HG03565 (cell line): ENCODE results near the gene CAAP1.
"Not testable (repeated sequence)": the region's sequence is repeated elsewhere in the genome, so short reads cannot be mapped to it uniquely, and the experiment has no call there.

ENCODE experiments used
- ATAC-seq: cut with Tn5 transposase; IDR thresholded peaks from one replicate; pipeline ENCODE4 v1.9.1; 2021; ENCODE audit warnings: mild to moderate bottlenecking, moderate library complexity; ENCODE audit not compliant: unreplicated experiment

The CAAP1 gene, protein sequence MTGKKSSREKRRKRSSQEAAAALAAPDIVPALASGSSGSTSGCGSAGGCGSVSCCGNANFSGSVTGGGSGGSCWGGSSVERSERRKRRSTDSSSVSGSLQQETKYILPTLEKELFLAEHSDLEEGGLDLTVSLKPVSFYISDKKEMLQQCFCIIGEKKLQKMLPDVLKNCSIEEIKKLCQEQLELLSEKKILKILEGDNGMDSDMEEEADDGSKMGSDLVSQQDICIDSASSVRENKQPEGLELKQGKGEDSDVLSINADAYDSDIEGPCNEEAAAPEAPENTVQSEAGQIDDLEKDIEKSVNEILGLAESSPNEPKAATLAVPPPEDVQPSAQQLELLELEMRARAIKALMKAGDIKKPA

DNA sequence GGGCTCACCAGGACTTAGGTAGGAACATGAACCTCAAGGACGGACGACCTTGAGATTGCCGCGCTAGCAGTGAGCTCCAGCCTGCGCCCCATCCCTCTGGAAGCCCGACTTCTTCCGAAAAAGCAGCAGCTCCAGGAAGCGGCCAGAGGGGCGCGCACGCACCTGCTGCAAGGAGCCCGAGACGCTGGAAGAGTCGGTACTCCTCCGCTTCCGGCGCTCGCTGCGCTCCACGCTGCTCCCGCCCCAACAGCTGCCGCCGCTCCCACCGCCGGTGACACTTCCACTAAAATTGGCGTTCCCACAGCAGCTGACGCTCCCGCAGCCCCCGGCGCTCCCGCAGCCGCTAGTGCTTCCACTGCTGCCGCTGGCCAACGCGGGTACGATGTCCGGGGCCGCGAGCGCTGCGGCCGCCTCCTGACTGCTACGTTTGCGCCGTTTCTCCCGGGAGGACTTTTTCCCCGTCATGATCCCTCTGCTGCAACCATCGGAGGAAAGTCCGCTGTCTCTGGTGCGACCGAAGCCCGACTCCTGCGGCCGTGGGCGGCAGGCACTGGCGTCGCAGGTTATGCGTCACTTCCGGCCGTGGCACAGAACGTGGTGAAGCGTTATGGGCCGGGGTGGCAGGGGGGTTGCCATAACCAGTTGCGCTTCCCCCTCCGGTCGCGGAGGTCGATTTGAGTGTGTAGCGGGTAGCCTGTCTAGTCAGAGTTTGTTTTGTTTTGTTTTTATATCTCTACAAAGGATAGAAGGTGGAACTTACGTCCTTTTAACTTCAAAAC, at the start of gene CAAP1:
Gene CAAP1, minus strand, starts transcription at position 552 of the 779 bp plus-strand sequence. Its CDS starts 87 bp downstream, at position 465.
- ATAC-seq = peak; percentile 85

DNA sequence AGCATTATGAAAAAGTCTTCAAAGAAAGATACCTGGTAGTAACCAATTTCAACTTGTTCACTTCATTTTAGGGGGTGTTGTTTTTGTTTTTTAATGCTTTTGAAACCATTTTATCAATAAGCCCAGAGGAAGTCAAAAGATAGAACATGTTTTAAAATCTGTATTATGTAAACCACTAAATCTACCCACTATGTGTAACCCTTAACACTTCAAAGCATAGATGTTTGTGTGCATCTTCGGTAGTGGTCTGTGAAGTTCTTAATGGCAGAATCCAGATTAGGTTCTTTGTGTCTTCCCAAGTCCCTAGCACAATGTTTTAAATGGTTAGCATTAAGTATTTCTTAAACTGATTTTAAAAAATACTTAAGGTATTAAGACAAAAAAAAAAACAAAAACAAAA, 48.2 kb upstream of the CAAP1 start:
- no peak for ATAC-seq

DNA sequence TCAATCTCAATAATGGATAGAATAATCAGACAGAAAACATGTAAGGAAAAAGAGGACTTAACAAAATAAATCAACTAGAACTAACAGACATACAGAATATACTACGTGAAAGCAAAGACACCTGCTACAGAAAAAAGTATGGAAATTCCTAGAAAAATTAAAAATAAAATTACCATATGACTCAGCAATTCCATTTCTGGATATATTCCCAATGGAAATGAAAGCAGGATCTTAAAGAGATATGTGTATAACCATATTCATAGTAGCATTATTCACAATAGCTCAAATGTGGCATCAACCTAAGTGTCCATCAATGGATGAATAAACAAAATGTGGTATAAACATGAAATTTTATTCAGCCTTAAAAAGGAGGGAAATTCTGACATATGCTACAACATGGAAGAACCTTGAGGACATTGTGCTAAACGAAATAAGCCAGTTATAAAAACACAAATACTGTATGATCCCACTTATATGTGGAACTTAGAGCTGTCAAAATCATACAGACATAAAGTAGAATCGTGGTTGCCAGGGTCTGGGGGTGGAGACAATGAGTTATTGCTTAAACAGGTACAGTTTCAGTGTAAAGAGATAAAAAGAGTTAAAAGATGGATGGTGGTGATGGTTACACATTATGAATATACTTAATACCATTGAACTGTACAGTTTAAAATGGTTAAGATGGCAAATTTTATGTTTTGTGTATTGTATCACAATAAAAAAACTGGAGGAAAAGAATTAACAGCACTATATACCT, 47.5 kb upstream of the CAAP1 start:
- no peak for ATAC-seq

DNA sequence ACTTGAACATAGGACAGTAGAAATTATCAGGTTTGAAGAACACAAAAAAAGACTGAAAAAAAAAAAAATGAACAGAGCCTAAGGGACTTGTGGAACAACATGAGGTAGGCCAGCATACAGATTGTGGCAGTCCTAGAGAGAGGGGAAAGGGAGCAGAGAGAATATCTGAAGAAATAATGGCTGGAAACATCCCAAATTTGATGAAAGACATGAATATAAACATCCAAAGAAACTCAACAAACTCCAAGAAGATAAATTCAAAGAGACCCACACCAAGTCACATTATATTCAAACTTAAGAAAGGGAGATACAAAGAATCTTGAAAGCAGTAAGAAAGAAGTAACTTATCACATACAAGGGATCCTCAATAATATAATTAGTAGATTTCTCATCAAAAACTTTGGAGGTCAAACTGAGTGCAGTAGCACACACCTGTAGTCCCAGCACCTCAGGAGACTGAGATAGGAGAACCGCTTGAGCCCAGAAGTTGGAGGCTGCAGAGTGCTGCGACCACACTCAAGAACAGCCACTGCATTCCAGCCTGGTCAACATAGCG, 45.3 kb upstream of the CAAP1 start:
- no peak for ATAC-seq

DNA sequence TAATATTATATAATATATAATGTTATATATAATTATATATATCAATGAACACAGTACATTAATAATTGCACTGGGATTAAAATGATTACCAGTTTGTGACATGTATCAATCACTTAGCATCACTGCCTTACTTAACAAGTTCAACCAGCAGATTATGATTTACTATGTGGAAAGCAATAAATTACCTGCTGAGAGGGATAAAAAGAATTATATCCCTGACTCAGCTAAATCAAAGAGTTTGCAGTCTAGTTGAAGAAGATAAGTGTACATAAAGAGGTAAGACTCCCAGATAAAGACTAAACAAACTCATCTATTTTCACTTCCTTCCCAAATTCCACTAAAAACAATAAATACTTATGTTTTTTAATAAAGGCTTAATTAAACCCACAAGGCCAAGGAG, 43.2 kb upstream of the CAAP1 start:
- ATAC-seq = no peak

DNA sequence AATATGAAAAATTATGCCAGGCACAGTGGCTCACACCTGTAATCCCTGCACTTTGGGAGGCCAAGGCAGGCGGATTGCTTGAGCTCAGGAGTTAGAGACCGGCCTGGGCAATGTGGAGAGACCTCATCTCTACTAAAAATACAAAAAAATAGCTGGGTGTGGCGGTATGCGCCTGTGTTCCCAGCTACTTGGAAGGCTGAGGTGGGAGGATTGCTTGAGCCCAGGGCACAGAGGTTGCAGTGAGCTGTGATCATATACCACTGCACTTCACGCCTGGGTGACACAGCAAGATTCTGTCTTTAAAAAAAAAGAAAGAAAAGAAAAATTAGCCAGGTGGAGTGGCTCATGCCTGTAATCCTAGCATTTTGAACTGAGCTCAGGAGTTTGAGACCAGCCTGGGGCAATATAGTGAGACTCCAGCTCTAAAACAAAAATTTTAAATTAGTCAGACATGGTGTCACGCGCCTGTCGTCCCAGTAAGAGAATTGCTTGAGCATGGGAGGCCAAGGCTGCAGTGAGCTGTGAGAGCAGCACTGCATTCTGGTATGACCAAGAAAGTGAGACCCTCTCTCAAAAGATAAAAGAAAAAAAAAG, 36.4 kb upstream of the CAAP1 start:
- ATAC-seq = no peak

DNA sequence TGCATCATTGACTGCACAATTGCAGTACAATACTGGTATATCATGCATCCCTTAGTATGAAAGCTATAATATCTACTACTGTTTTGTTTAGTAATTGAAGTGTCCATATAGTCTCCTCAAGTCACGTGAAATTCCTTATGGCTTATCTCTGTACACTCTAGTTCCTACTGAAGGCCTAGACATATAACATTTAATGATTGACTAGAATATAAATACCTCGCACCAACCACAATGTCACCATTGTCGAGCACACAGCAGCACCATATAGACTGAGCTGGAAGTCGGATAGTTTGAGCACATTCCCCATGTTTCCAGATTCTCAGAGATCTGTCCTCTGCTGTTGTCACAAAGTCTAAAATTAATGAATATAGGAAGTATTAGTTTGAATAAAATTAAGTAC, 33.0 kb upstream of the CAAP1 start:
- no peak for ATAC-seq

DNA sequence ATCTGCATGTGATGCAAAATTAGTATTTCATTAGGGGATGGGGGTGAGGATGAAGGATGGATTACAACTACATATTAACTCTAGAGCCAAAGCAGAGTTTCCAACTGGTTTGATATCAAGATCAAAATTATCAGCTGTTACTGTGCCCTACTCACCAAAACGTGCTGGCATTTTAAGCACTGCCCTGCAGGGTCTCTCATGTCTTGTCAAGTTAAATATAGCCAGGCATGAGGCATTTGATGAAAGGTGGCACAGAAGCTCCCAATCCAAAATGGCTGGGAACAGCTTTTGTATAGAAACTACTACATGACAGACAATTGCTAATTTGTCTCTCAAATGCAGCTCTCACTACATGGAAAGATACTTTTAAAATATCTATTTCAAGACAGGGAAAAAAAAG, 27.1 kb upstream of the CAAP1 start:
- ATAC-seq = no peak

DNA sequence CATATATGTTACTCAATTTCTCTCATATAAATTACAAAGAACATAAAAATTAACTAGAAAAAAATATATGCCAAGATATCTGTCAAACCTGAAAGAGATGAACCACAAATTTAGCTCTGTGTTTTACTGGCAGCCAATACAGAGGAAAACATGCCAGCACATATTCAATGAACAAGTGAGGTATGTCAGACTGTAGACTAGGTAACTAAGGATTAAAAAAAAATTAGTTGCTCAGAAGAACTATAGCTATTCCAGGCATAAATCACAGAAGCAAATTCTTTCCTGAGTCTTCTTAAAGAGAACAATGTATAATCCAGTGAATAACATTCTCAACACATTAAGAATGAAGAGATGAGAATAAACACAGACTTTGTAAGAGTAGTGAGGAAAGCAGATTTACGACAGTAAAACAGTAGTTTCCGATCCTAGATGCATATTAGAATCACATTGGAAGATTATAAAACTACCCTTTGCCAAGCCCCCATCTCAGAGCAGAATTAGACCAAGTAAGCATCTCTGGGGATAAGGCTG, 20.6 kb upstream of the CAAP1 start:
- ATAC-seq = no peak

DNA sequence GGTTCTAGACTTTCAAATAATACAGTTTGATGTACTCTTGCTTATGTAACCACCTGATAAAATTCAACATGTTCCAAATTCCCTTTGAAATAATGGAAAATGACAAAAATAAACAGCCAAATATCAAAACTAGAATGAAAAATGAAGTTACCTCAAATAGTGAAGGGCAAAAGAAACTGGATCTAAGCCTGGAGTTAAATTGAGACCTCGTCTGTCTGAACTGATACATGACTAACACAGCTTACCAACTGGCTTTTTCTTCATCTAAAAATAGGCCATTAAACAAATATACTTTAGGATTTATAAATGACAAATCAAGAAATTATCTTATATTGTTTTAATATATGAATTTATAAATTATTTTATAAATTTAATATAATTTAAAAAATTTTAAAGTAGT, 12.1 kb upstream of the CAAP1 start:
- ATAC-seq = no peak

DNA sequence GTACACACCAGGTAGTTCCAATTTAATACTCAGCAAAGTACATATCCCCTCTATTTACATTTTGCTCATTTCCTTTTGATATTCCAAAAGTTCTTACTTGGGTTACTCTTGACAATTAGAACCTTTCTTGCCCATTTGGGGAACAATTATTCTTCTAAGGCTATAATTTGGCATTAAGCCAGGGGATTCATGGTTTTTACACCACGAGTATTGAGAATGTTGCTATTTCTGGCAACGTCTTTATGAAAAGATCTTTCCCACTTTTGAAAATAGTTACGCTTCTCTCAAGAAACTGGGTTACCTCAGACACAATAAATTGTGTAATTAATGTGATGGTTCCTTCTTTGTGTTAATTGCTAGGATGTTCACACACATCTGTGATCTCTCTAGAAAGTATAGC, 11.5 kb upstream of the CAAP1 start:
- ATAC-seq = no peak

DNA sequence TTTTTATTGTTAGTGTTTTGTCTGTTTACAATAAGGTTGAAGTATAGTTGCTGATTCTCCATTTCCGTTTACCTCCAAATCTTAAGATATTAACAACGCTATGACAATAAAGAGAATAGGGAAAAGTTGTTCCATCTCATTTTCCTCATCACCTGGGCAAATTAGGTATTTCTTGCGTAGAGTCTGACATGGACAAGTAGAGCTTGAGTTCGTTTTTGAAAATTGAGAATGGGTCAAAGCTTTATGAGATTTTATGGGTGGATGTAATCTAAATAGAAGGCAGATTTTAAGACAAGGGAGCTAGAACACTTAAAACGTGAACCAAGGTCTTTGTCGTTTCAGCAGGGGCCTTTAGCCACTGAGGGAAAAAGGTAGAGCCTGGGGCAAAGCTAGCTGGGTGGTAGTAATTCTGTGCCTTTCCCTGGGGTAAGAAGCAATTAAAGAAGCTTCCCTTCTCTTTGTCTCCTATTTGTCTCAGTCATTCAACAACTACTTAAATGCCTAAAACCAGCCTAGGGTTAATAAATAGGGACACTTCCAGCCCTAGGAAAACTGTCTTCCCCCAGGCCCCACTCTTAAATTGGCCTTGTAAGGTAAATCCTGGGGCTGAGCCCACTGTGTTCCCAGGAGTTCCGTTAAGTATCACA, 551 bp upstream of the CAAP1 start:
- ATAC-seq = no peak

DNA sequence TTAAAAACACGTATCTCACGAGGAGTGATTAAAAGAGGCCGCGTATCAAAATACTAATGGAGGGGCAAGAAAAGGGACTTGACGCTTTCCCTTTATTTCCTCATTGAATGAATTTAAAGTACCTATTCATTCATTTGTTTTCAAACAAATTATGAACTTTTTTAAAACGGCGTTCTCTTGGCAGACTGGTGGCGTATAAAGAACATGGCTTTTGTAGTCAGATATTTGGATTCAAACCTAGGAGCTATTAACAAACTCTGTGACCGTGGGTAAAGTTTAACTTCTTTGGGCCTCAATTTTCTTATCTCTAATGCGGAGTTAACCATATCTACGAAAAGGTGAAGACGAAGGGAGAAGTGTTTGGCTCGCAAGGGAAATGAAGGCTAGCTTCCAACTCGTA, 876 bp downstream of the CAAP1 start:
- ATAC-seq = no peak

DNA sequence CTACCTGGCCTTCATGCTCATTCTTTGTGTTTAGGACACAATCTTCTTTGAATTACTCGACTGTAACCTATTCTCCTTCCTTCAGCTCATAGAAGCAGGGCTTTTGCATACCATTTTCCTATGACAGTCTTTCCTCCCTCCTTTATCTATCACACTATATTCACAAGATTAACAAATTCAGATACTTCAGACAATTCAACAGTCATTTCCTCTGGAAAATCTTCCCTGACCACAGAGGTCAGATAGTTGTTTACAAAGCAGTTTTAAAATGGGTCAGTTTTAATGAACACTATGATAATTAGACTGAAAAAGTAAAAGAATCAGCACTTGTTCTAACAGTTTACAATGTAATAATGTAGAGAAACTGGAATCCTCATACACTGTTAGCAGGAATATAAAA, 4.3 kb downstream of the CAAP1 start:
- no peak for ATAC-seq

DNA sequence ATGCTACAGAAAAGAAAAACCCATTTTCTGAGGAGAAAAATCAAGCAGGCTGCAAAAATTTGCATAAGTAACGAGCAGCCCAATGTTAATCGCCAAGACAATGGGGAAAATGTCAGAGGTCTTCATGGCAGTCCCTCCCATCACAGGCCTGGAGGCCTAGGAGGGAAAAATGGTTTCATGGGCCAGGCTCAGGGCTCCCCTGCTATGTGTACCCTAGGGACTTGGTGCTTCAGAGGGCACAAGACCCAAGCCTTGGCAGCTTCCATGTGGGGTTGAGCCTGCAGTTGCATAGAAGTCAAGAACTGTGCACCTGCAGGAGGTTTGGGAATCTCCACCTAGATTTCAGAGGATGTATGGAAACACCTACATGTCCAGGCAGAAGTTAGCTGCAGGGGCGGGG, 10.4 kb downstream of the CAAP1 start:
- no peak for ATAC-seq

DNA sequence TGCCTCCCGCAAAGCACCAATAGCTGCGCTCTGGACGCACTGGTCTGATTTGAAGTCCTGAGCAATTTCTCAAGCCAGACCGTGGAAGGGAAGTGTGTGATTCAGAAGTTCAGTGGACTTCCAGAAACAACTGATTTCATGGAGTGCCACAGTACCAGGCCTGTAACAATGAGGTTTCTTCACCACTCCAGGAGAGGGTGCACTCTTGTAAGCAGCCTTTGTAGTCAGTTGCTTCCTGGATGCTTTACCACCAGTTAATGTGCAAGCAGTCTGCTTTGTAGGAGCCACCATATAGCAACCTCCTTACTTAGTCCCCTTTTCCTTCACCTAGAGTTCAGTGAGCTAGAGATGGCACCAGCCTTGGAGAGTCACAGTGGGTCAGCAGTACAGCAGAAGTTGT, 12.3 kb downstream of the CAAP1 start:
- no peak for ATAC-seq

DNA sequence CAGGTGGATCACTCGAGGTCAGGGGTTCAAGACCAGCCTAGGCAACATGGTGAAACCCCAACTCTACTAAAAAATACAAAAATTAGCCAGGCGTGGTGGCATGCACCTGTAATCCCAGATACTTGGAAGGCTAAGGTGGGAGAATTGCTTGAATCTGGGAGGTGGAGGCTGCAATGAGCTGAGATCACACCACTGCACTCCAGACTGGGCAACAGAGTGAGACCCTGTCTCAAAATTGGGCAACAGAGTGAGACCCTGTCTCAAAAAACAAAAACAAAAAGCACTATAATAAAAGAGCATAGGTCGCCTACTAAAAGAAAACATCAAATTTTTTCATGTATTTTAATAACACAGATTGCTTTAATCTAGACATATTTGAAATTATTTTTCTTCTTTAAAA, 17.4 kb downstream of the CAAP1 start:
- ATAC-seq = not testable (repeated sequence)

DNA sequence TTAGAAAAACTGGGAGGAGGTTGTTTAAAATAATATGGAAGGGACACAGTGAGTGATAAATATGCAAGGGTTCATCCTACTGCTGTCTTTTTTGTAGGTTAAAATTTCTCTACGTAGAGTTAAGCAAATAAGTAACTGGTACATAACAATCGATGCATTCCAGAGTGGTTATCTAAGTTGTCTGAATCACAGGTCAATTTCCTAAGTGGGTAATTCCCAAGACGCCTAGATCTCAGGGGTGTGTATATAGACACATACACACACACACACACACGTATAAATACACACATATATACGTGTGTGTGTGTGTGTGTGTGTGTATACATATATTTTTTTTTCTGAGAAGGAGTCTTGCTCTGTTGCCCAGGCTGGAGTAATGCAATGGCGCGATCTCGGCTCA, 22.3 kb downstream of the CAAP1 start:
- no peak for ATAC-seq

DNA sequence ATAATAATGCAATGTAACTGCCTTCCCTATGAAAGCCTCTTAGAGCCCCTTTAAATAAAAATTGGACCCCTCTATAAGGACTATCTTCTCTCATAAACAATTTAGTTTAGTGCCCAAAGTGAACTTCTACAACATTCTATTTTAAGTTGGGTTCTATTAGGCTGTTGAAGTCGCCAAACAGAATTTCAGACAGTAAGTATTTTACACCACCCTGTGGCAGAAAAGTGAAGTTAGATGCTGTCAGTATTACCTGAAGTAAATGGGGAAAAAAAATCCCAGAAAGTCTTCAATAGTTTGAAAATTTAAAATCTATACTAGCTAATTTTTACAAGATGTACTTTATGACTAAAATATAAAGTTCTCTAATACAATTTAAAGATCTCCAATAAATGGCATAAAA, 29.5 kb downstream of the CAAP1 start:
- no peak for ATAC-seq

DNA sequence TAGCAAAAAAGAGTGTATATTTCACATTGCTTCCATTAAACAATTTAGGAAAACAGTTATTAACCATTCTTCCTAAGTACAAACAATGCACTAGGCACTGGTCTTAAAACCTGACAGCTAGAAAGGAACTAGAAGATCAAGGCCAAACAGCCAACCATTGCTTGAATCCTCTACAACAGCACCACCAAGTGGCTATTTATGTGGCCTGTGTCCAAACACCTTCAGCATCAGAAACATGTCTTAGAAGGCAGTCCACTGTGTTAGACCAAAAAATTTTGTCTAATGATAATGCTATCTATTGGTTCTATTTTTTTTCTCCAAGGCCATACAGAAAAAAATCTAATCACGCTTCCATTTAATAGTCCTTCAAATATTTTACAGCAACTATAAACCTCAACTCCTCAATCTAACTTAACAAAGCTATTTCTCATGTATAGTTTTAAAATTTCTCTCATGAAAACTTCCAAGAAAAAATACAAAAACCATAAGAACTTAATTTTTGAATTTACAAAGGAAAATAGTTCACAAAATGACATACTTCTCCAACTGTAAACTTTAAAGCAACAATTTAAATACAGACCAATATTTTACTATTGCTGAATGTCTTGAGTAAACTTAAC, 36.1 kb downstream of the CAAP1 start:
- ATAC-seq = peak; percentile 84
